Activated CD8-positive, alpha-beta memory T cell treated with anti-CD3 and anti-CD28 coated beads, Interleukin-2, amount 50 U/mL, for 24 hours (primary cell): ENCODE results near the gene ARHGAP8.

Experiments
- DNase-seq: peaks from one replicate; pipeline ENCODE4 v3.0.0-alpha.2; 2020; ENCODE audit errors: extremely low read depth

The ARHGAP8 gene

DNA sequence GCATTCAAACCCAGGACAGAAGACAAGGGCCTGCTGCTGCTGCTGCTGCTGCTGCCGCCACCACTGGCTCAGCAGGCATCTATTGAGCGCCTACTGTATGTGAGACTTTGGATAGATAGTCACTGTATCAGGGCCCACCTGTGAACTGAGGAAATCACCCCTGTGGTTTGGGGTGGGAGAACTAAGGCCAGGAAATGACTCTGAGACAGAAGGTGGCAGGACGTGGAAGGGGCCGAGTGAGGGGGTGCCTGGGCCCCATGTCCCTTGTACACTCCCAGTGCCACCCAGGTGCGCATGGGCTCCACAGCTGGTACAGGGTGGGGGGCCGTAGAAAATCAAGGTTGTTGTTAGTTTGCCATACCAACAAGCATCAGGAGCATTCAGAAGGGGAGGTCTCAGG lies 50.6 kb downstream of the ARHGAP8 start:
- no peak for DNase-seq

DNA sequence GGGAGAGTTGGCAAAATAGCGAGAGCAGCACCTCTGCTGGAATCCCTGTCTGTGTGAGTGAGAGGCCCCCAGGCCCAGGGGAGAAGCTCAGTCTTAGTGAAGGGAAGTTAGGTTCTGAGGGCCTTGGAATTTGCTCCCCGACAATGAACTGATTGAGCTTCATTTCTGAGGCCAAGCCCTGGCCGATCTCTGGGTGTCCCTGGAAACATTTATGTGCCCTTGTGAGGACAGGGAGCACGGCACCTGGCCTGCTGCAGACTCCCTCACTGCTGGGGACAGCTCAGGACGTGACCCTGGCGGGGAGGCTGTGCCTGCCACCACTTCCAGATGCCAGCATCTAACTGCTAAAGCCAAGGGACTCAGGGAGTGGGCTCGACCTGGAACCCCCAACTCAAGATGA lies 52.0 kb downstream of the ARHGAP8 start:
- no peak for DNase-seq

DNA sequence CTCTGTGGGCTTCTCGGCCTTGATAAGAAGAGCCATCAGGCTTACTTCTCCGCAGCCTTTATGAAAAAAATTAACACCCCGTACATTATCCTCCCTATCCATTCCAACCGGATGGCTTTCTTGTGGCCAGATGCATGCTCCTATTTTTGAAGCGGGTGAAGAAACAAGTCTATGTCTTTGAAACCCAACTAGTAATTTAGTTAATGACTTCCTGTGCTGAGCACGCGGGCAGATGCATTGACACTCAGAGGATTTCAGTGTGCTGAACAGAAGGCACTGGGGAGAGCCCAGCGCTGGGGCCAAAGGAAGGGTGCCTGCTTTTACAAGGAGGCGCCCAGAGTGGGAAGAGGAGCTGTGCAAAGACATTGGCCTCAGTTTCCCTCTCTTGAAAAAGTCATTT lies 53.3 kb downstream of the ARHGAP8 start:
- no peak for DNase-seq

DNA sequence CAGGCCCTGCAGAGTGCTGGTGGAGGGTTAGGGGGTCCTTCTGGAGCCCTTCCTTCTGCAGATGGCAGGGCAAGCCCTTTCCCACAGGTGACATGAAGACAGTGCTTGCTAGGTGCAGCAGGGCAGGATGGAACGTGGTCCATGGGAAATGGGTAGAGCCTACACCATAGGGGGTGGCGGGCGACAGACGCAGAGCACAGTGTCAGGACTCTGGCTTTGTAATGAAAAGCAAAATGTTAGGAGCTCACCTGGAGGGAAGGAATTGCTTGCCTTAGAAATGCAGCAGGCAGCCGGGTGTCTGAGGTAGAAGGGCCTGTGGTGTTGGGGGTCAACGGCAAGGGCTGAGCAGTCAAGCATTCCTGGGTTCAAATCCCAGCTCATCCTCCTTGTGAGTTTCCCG lies 54.9 kb downstream of the ARHGAP8 start:
- DNase-seq: no peak

DNA sequence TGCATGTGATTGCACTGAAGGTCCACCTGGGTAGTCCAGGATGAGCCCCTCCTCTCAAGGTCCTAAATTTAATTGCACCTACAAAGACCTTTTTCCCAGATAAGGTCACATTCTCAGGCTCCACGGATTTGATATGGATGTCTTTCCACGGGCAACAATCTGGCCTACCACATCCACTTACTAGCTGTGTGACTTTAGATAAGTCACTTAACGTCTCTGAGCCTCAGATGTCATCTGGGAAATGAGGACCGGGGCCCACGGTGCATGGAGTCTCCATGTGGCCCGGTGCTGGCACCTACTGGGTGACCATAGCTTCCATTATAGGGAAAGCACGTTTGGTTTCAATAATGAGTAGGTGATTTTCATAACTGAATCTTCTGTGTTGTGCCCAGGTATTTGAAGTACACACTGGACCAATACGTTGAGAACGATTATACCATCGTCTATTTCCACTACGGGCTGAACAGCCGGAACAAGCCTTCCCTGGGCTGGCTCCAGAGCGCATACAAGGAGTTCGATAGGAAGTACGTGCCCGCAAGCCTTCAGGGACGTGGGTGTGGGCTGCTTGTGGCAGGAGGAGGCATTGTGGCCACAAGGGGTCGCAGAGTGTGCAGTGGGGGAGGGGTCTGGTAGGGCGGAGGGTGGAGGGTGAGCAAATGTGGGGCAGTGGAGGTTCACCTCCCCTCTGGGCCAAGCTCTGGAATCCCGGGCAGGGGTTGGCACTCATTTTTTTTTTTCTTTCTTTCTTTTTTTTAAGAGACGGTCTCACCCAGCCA lies 55.7 kb downstream of the ARHGAP8 start:
- DNase-seq: no peak

DNA sequence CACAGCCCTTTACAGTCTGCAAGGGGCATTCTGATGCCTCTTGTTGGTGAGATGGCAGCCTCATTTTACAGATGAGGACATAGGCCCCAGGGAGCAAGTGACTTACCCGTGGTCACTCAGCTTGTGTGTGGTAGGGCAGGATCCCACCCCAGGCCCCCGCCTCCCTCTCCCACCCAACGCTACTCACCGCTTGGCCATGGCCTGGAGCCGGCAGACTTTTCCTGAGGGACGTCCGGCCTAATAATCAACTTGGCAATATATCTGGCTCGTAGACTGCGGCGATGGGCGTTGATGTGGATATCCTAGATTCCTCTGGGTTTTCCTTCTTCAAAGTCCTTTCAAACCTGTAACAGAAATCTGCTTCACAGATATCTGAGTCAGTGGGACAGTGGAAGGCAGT lies 57.1 kb downstream of the ARHGAP8 start:
- DNase-seq: no peak

DNA sequence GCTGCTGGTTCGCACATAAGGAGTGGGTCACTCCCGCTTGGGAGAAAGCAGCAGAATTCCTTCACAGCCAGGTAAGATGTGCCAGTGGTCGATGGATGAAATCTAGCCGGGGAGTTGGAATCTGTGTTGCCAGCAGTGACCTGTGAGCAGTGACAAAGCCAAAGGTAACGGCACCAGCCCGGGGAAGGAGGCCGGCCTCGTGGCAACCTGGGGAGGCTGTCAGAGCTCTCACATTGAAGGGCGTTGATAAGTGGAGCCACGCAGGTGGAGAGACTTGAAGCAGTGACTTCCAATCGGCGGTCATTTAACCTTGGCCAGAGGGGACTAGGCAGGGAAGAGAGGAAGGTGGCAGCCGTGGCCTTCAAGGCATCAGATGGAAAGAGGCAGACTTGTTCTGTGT lies 58.8 kb downstream of the ARHGAP8 start:
- no peak for DNase-seq

DNA sequence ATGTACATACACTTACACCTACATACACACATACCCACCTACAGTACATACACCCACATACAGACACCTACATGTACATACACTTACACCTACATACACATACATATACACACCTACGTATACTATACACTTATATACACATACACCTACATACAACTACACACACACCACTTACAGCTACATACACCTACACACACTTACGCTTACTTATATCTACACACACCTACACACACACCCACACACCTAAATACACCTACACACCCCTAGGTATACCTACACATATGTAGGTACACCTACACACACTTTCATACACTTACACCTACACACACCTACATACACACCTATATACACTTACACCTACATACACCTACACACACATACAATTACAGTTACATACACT lies 61.0 kb downstream of the ARHGAP8 start:
- no peak for DNase-seq

DNA sequence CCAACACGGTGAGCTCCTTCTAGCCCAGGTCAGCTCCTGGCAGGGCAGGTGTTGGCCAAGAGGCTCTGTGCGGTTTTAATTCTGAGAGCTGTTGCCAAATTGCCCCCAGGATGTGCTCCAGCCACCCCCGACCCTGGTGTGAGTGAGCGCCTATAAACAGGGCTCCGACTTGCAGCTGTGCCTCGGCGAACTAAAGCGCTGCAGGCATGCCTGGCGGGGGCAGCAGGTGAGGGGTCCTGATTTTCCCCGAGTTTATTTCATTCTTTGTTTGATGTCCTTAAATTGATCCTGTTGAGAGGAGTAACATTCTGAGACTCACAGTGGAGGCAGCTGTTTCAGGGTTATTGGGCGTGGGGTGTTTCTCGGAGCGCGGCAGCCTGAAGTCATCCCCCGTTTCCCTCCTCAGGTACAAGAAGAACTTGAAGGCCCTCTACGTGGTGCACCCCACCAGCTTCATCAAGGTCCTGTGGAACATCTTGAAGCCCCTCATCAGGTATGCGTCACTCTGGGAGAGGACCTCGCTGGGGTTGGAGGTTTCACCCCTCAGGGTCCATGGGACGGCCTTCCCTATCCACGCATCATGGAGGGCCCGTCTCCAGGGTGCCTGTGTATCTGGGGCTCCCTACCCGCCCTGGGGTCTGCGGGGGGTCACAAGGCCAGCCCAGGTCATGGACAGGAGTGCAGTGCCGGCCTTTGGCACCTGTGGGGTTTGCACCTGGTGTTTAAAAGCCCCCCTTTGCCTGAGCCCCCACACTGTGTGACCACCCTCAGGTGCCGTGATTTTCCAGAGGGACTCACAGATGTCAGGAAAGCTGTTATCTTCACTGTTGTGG lies 62.1 kb downstream of the ARHGAP8 start:
- DNase-seq: no peak

DNA sequence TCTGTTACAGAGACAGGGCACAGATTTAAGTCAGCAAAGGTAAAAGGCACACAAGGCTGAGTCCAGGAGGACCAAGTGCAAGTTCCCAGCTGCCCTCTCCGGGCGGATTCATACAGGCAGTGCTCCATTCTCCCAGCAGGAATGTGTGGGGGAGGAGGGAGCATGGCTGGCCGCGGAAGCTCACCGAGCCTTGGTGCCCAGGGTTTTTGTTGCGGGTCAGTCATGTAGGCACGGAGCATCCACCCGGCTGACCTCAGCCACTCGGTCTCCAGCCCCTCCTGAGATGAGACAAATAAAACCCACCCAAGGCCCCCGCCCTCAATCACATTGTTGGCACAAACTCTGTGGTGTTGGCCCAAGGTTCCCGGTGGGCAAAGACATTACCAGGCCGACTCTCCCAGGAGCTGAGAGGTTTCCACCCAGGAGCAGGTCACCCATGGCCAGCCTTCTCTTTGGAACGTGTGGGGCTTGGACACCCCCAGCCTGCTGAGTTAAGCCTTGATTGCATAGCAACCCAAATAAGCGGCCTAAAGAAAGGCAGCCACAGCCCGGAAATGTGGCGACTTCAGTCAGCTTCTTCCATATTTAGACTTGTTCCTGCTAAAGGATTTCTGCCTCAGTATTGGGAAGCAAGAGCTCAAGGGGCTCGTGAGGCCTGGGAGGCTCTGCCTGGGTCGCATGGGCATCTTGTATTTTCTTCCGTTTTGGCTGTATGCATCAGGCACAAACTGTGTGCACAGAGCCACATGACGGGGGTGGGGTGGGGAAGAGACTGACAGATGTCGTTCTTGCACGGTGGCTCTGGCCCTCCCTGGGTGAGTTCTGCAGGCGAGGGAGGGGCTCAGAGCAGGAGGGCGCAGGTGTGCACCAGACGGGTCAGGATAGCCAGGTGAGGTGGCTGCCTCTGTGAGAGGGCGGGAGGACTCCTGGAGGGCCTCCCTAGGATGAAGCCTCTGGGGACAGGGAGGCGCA lies 63.0 kb downstream of the ARHGAP8 start:
- no peak for DNase-seq

DNA sequence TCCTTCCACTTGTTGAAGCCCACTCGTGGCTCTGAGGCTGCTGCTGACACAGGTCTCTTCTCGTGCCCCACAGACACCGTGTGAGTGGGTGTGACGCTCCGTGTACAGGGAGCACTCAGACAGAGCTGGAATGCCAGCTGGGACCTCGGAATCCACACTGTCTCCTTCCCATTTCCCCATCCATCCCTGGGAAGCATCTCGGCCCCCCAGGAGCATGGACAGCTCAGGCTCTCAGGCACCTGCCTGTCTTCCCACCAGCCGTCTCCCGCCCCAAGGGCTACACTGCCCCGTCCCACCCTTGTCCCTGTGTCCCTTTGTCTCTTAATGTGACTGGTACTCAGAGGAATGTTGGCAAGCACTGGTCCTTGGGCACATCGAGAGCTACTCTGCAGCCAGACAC lies 63.8 kb downstream of the ARHGAP8 start:
- no peak for DNase-seq

DNA sequence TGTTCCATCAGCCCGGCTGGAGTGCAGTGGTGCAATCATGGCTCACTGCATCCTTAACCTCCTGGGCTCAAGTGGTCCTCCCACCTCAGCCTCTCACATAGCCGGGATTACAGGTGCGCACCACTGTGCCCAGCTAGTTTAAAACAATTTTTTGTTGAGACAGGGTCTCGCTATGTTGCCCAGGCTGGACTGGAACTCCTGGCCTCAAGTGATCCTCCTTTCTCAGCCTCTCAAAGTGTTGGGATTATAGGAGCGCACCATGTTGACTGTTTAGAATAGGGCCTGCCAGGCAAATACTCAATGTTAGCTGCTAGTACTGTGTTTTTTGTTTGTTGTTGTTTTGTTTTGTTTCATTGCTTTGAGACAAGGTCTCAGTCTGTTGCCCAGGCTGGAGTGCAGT lies 66.4 kb downstream of the ARHGAP8 start:
- DNase-seq: no peak

DNA sequence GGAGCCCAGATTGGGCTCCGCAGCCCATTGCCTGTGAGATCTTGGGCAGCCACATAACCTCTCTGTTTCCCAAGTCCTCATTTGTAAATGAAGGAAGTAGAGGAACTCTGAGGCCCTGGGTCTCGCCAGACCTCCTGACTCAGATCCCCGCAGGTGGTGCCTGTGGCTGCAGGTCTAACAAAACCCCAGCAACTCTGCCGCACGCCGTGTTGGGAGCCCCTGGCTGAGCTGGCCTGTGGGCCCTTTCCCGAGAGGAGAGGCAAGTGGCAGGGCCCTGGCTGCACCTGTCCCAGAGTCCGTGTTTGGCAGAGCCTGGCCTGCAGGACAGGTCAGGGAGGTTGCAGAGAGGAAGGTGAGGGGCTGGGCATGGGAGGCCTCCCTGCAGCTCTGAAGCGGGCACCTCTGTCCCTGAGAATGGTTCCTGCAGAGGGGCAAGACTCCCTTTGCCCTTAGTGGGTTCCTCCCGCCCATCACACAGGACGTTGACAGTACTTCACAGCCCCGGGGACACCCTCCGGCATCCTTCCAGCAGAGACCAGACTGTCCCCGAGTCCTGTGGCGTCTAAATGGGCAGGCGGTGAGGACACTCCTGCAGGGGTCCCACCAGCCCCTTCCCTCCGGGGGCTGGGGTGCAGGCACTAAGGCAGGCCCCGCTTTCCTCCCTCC lies 67.7 kb downstream of the ARHGAP8 start:
- no peak for DNase-seq

DNA sequence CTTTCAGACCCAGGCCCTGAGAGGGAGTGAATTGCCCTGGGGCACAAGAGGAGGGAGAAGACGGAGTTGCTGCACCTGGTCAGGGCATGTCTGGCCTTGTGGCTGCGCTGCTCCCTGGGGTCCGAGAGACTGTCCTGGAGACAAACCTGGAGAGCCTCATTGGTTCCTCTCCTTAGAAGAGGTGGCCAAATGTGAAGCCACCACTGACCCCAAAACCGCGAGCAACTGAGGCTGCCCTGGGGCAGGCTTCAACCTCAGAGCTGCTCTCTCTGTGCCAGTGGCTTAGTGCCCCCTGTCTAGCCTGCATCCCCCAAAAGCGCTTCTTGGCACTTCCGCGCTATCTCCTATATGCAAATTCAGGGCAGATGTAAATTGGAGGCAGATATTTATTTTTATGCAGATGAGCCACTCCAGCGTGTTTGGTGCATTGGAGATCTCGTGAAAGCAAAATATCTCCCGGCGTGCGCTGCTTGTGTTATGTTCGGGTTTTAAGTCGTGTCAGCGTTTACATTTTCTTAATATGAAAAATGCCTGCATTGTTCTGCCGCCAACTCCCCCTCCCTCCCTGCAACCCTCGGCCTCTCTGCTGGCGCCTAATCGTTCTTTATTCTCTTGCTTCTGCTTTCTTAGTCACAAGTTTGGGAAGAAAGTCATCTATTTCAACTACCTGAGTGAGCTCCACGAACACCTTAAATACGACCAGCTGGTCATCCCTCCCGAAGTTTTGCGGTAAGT lies 69.5 kb downstream of the ARHGAP8 start:
- DNase-seq: no peak

DNA sequence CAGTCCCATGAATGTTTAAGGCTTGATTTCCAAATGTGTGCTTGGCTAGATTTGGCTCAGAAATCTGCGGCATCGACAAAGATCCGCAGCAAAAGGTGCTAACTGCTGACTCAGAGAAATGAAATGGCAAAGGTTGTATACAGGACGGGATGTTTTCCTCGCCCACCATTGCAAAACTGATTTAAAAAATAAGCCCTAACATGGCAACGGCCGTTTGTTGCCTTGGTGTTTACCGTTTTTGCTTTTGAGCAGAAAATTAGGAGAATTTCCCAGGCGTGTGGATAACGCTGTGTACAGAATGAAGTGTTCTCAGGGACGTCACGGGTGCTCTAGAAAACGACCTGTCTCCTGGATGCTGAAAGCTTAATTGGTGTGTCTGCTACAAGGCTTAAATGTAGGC lies 70.2 kb downstream of the ARHGAP8 start:
- no peak for DNase-seq

DNA sequence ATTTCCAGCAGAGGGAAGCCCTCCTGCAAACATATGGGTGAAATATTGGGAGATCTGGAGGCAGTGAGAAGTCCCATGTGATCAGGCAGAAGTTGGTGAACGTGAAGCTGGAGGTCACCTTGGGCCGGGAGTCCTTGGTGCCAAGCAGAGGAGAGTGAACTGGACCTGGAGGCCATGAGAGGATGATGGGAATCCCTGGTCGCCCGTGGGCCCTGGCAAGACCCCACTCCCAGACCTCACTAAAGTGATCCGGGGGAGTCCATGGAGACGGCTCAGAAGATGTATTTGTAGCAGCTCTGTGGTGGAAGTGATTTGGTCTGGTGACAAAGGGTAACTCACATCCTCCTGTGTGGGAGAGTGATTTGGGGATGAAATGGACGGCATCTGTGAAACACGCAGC lies 71.0 kb downstream of the ARHGAP8 start:
- DNase-seq: no peak

DNA sequence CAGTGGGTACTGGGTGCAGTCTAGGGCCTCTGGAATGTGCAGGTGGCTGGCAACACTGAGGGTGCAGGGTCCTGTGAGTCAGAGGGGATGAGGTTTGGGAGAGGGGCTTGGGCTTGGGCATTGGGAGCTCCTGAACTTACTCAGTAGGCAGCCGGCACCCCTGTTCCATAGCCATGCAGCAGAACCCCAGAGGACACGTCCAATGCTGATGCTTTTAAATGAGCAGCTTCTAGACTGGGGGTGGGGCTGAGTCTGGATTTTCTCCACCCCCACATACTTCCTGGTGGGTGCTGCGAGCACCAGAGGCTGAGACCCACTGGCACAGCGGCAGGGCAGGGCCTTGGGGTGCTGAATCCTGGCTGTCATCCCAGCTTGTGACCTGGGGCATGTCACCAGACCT lies 71.4 kb downstream of the ARHGAP8 start:
- DNase-seq: no peak

DNA sequence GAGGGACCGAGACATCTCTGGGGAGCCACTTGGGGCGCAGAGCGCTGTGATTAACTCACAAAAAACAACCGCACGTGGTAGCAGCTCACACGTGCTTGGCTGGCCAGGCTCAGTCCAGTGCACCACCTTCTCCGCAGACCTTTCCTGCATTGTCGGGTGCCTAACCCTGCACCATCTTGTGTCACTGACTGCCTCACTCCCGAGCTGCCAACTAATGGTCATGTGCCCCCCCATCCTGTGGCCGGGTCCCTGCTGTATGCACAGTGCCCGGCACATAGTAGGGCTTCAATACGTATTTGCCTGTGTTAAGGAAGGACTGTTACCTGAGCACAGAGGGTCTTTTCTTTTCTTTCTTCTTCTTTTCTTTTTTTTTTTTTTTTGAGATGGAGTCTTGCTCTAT lies 71.9 kb downstream of the ARHGAP8 start:
- no peak for DNase-seq

DNA sequence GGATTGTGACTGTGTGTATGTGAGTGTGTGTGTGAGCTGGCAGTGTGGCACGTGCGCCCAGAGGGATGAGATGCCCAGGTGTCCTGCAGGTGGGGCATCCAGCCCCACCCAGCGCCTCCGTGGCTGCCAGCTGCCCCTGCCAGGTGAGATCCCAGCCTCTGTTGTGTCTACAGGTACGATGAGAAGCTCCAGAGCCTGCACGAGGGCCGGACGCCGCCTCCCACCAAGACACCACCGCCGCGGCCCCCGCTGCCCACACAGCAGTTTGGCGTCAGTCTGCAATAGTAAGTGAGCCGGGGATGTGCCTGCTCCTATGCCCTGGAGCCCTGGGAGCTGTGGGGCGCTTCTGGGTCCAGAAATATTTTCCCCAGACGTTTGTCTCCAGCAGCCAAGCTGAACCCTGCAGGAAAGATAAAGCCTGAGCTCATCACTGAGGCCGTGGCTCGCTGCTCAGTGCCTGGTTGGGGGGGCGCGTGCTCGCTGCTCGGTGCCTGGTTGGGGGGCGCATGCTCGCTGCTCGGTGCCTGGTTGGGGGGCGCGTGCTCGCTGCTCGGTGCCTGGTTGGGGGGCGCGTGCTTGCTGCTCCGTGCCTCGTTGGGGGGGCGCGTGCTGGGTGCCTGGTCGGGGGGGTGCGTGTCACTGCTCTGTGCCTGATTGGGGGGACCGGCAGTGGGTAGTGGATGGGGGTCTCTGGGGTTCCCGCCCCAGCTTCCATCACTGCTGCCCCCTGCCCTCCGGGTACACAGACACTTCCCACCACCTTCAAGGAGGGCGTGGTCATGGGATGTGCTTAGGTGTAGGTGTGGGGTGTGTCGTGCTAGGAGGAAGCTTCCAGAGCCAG lies 73.2 kb downstream of the ARHGAP8 start:
- DNase-seq: no peak

DNA sequence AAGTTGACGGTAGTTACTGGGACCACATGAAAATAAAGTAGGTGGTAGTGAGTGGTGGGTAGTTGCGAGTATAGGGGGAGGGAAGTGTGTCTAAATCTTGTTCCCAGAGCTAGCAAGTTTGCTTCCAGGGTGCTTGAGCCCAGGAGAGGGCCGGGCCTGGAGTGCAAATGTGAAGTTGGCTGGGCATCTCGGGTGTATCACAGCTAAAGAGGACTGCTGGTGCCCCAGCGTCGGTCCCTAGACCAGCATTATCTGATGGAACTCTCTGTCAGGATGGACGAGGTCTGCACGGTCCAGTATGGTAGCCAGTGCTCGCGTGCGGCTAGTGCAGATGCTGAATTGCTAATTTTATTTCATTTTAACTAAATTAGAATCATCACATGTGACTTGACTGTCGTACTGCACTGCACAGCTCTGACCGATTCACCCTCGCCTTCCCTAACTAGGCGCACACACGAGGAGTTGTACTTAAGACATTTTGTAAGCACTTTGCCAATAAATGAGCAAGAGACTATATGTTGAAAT lies 75.4 kb downstream of the ARHGAP8 start:
- no peak for DNase-seq
